Epithelial cell of prostate (primary cell): ENCODE results near the gene USP43.
"Not testable (repeated sequence)": the region's sequence is repeated elsewhere in the genome, so short reads cannot be mapped to it uniquely, and the experiment has no call there.

Source experiments
- DNase-seq: peaks from one replicate; pipeline ENCODE4 v3.0.0-alpha.2; 2011; ENCODE audit warnings: low read depth, low spot score
- H3K27ac ChIP-seq: fragments of 450-650 bp; 2 replicates; pipeline ENCODE4 v1.5.1; 2017; ENCODE audit warnings: mild to moderate bottlenecking

USP43 gene, protein sequence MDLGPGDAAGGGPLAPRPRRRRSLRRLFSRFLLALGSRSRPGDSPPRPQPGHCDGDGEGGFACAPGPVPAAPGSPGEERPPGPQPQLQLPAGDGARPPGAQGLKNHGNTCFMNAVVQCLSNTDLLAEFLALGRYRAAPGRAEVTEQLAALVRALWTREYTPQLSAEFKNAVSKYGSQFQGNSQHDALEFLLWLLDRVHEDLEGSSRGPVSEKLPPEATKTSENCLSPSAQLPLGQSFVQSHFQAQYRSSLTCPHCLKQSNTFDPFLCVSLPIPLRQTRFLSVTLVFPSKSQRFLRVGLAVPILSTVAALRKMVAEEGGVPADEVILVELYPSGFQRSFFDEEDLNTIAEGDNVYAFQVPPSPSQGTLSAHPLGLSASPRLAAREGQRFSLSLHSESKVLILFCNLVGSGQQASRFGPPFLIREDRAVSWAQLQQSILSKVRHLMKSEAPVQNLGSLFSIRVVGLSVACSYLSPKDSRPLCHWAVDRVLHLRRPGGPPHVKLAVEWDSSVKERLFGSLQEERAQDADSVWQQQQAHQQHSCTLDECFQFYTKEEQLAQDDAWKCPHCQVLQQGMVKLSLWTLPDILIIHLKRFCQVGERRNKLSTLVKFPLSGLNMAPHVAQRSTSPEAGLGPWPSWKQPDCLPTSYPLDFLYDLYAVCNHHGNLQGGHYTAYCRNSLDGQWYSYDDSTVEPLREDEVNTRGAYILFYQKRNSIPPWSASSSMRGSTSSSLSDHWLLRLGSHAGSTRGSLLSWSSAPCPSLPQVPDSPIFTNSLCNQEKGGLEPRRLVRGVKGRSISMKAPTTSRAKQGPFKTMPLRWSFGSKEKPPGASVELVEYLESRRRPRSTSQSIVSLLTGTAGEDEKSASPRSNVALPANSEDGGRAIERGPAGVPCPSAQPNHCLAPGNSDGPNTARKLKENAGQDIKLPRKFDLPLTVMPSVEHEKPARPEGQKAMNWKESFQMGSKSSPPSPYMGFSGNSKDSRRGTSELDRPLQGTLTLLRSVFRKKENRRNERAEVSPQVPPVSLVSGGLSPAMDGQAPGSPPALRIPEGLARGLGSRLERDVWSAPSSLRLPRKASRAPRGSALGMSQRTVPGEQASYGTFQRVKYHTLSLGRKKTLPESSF

DNA sequence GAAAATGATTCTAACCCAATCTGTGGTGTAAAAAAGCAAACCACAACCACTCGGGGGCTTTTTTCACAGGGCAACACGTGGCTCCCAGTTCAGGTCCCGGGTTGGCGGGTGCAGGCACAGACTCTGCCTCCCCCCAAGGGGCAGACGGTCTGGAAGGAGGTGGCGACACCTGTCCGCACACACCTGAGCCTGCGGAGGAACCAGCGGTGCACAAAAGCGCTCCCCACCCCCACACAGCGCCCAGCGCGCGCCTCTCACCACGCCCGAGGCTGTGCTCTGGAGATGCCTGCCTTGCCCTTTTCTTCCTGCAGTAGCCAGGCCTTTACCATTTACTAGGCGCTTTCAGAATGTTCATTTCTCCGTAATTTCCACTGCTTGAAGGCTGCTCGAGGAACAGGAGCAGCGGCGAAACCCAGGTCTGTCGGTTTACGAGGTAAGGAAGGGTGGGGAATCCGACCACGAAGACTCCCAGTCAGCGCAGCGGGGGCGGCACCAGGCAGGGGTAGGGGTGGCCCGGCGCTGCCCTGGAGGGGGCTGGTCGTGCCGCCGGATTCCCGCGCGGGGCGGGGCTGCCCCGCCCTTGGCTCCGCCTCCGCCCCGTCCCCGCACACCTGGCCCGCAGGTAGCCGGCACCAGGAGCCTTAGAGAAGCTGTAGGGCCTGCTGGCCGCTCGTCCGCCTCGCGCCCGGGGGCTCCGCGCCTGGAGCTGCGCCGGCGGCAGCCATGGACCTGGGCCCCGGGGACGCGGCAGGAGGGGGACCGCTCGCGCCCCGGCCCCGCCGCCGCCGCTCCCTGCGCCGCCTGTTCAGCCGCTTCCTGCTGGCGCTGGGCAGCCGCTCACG is at the start of gene USP43:
USP43 (plus strand) TSS at position 608 of the 842 bp plus-strand sequence; CDS start at position 724, 116 bp downstream.
- H3K27ac ChIP-seq, result peak within 1 kb of the TSS; percentile 95
- DNase-seq, result no peak

DNA sequence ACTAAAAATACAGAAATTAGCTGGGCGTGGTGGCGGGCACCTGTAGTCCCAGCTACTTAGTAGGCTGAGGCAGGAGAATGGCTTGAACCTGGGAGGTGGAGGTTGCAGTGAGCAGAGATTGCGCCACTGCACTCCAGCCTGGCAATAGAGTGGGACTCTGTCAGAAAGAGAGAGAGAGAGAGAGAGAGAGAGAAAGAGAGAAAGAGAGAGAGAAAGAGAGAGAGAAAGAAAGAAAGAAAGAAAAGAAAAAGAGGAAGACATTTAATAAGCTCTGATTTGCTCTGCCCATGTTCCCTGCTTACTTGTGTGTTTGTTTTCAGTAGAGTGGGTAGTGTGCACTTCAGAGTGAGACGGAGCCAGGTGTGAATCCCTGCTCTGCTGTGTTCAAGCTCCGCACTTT is 47.7 kb upstream of the USP43 start:
- not testable (repeated sequence) for DNase-seq, H3K27ac ChIP-seq

DNA sequence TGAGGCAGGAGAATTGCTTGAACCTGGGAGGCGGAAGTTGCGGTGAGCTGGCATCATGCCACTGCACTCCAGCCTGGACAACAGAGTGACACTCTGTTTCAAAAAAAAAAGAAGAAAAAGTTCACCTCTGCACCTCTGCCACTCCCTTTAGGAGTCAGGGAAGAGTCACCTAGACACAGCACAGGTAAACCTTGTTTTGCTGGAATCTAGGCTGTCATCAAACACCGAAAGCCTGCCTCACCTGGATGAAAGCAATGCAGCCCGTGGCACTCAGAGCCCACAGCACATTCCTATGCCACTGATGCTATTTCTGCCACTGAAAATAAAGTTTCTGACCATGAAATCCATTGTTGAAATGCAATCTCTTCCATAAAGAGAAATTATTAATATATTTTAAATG is 46.7 kb upstream of the USP43 start:
- DNase-seq, result no peak
- no peak overlapping the region for H3K27ac ChIP-seq

DNA sequence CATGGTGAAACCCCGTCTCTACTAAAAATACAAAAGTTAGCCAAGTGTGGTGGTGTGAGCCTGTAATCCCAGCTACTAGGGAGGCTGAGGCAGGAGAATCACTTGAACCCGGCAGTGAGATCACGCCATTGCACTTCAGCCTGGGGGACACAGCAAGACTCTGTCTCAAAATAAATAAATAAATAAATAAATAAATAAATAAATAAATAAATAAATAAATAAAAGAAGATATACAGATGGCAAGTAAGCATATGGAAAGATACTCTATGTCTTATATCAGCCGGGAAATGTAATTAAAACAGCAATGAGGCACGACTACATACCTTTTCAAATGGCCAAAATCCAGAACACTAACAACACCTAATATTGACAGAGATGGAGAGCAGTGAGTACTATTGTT is 40.7 kb upstream of the USP43 start:
- H3K27ac ChIP-seq, DNase-seq: not testable (repeated sequence)

DNA sequence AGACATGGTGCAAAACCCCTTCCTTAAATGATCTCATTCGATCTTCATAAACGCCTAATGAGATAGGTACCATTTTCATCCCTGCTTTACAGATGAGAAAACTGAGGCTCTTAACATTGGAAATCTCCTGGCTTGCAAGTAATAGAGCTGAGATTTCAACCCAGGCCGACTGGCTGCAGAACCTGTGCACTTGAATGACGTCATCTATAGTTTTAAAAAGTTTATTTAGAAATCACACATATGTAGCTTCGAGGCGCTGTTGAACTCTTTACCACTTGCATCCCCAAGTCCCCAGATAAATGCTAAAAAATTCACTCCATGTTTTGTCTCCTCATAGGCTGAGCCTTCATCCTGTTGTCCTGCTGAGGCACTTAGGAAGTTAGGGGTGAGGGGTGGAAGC is 38.9 kb upstream of the USP43 start:
- no peak for DNase-seq
- no peak overlapping the region for H3K27ac ChIP-seq

DNA sequence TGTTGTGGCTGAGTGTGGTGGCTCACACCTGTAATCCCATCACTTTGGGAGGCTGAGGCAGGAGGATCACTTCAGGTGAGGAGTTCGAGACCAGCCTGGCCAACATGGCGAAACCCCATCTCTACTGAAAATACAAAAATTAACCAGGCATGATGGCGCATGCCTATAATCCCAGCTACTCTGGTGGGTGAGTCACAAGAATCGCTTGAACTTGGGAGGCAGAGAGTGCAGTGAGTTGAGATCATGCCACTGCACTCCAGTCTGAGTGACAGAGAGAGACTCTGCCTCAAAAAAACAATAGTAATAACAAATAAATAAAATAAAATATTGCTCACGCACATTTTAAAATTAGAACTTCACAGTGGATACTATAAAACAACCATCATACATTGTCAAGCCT is 38.3 kb upstream of the USP43 start:
- not testable (repeated sequence) for DNase-seq, H3K27ac ChIP-seq

DNA sequence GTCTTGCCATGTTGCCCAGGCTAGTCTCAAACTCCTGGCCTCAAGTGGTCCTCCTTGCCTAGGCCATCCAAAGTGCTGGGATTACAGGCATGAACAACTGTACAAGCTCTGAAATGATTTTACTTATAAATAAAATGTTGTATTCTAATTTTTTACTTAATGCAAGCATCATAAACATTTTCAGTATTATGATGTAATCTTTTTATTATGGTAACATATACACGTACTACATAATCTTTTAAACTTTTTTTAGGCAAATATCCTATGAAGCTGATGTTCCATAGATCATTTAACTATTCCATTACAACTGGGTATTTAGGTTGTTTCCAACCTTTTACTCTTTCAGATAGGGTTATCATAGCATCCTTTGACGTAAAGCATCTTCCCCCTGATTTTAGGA is 33.8 kb upstream of the USP43 start:
- no peak overlapping the region for H3K27ac ChIP-seq
- DNase-seq, result no peak

DNA sequence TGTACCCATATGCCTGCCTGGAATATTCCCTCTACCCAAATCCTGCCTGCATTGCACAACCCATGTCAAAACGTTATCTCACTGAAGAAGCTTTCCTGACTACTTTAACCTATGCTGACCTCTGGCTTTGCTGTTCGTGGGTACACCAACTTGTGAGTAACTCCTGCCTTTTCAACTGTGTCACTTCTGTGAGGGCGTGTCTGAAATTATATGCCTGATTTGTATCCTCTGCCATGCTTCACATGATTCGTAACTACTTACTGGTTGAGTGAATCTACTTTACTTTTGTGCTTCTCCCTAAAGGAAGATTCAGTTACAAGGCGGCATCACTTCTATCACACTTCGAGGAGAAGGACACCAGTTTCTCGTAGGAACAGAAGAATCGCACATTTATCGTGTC is 33.3 kb upstream of the USP43 start:
- H3K27ac ChIP-seq, result no peak overlapping the region
- DNase-seq, result no peak

DNA sequence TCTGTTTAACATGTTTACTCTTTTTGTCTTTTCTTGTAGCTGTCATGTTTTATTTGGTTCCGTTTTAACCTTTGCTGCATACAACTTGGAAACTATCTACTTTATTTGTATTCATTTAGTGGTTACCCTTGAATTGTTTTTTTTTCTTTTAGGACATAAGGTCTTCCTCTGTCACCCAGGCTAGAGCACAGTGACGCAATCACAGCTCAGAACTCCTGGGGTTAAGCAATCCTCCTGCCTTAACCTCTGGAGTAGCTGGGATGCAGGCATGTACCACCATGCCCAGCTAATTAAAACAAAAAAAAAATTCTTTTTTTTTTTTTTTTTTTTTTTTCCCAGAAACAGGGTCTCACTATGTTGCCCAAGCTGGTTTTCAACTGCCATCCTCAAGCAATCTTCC is 29.8 kb upstream of the USP43 start:
- peak overlapping the region; percentile 28 for H3K27ac ChIP-seq
- no peak for DNase-seq

DNA sequence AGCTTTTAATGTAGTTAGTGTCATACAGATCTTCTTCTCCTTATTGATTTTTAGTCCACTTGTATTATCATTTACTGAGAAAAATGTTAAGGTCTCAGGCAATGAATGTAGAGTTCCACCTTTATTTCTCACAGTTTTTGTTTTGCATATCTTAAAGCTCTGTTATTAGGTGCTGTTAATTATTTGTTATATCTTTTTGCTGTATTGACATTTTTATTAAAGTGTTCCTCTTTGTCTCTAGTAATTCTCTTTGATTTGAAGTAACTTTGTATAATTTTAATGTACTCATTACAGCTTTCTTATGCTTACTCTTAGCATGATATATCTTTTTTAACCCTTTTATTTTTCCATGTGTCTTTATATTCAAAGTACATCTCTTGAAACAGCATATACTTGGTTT is 22.4 kb upstream of the USP43 start:
- no peak for DNase-seq
- no peak overlapping the region for H3K27ac ChIP-seq

DNA sequence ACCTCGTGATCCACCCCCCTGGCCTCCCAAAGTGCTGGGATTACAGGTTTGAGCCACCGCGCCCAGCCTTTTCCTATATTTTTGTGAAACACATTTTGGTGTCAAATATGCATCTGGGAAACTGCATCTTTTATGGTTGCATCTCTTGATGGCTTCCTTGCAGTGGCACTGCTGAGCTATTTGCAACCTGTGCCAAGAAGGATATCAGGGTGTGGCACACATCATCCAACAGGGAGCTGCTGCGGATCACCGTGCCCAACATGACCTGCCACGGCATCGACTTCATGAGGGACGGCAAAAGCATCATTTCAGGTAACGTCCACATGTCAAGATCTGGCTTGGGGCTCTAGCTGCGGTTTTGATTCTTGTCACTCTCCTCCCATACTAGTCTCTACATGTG is 16.8 kb upstream of the USP43 start:
- no peak for DNase-seq
- H3K27ac ChIP-seq, result no peak overlapping the region

DNA sequence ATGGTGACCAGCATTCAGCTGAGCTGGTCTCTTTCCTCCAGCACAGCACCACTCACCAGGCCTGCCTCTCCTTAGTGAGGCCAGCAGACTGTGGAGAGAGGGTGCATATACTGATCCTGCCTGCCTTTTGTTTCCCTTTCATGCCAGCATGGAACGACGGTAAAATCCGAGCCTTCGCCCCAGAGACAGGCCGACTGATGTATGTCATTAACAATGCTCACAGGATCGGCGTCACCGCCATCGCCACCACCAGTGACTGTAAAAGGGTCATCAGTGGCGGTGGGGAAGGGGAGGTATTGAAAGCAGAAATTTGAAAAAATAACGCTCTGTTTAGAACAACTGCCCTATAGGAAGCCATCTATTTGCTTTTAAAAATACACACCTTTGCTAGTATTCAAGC is 12.6 kb upstream of the USP43 start:
- no peak for DNase-seq
- H3K27ac ChIP-seq, result no peak overlapping the region

DNA sequence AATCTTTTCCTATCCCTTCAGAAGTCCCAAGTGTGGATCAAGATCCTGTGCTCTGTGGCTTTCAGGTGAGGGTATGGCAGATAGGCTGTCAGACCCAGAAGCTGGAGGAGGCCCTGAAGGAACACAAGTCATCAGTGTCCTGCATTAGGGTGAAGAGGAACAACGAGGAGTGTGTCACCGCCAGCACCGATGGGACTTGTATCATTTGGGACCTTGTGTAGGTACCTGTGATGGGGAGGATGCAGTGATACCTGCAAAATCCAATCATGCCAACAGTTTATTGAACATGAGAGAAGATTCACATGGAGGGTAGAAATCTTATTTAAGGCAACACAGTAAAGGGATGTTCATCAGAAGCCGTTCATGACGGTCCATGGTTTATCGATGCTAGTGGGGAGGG is 10.0 kb upstream of the USP43 start:
- no peak overlapping the region for H3K27ac ChIP-seq
- no peak for DNase-seq

DNA sequence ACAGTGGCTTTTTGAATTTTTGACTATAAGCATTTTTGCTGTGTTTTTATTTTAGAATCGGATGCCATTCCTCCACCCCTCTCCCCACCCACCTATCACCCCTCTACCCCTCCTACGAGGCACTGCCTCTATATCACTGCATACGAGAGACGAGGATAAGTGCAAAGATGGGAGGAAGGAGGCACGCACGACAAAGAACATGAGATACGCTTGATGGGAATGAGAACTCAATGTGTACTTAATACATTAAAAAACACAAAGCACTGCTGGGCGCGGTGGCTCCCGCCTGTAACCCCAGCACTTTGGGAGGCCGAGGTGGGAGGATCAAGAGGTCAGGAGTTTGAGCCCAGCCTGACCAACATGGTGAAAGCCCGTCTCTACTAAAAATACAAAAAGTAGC is 8.8 kb upstream of the USP43 start:
- no peak overlapping the region for H3K27ac ChIP-seq
- no peak for DNase-seq

DNA sequence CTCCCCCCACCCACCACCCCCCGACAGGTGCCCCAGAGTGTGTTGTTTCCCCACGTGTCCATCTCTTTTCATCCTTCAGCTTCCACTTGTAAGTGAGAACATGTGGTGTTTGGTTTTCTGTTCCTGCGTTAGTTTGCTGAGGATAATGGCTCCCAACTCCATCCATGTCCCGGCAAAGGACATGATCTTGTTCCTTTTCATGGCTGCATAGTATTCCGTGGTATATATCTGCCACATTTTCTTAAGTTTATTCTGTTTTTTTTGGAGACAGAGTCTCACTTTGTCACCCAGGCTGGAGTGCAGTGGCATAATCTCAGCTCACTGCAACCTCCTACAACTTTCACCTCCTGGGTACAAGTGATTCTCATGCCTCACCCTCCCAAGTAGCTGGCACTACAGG is 4.9 kb upstream of the USP43 start:
- not testable (repeated sequence) for DNase-seq, H3K27ac ChIP-seq

DNA sequence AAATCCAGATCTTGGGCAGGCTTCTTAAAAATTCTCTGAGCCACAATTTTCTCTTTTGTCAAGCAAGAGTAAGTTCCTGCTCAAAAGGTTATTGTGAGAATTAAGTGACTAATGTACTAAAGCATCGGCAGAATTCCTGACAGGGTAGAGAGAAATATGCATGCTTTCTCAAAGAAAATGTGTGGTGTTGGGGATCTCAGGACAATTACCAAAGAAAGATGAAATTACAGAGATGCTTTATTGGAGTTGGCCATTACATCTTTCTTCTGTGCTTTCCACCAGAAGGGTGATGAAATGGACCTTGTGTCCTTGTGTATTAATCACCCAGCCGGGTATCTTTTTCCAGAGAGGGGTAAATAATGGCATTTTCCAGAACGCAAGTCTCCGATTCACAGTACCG is 1.7 kb upstream of the USP43 start:
- no peak for DNase-seq
- H3K27ac ChIP-seq, result no peak overlapping the region

DNA sequence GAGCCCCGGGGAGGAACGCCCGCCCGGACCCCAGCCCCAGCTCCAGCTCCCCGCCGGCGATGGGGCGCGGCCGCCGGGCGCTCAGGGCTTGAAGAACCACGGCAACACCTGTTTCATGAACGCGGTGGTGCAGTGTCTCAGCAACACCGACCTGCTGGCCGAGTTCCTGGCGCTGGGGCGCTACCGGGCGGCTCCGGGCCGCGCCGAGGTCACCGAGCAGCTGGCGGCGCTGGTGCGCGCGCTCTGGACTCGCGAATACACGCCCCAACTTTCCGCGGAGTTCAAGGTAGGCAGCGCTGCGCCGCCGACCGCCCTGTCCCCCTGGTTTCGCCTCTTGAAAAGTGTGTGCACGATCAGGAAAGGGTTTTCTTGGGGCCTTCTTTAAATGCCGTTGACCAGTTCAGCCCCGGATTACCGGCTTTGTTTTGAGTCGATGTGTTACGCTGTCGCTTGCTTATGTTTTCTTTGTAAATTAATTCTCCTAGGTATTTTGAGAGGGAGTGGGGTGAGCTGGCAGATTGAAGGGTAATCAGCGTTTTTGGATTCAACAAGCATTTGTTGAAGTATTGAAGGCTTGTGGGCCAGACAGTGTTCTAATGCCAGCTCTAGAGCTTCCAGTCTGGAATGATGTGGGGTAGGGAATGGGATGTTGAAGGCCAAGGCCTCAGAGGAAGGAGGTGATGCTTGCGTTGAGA is 681 bp downstream of the USP43 start:
- peak overlapping the region; percentile 95 for H3K27ac ChIP-seq
- no peak for DNase-seq

DNA sequence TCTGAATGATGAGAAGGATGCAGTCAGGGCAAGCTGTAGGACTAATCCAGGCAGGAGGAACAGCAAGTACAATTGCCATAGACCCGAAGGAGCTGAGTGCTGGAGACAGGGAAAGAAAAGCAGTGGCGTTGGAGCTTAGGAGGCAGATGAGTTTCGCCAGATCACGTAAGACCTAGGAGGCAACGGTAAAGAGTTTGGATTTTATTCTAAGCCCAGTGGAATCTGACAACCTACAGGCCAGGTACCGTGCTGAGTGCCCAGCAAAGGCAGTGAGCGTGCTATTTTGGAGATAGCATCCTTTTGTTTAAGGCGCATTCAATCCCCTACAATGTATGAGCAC is 1.2 kb downstream of the USP43 start:
- no peak for DNase-seq
- H3K27ac ChIP-seq, result peak overlapping the region; percentile 95

DNA sequence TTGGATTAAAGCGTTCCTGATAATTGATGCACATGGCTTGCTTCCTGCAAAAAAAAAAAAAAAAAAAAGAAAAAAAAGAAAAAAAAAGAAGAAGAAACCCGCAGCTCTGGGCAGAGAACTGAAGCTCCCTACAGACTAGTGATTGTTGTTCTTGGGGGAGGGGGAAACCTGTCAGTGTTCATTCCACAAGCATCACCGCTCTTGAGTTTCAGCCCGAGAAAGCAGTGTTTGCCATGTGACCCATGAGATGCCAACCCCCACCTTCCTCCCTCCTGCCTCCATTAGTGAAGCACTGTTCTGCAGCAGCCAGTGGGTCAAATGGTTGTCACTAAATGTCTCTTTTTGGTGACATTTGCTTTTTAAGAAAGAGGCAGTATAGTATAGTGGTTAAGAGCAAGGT is 1.7 kb downstream of the USP43 start:
- H3K27ac ChIP-seq, result peak overlapping the region; percentile 95

More for the DNA sequence above, 1.7 kb downstream of the USP43 start:
- DNase-seq, result no peak
